Esophagus squamous epithelium (tissue), 4 donors: ENCODE results near the gene RNF168.
A peak's percentile ranks its signal among the peaks of the same experiment; 100 is the strongest.

ENCODE experiments used
- POLR2A ChIP-seq, 4 donors: fragments of 450-650 bp; IDR thresholded peaks; one replicate each; pipeline ENCODE4 v1.6.1; 2017; ENCODE audit warnings: antibody characterized with exemption in 4 of 4, mild to moderate bottlenecking in 4 of 4, moderate library complexity in 3 of 4
- TF ChIP-seq, protein P1 (sequence below), 6 experiments: fragments of 450-650 bp in 4 of 6; fragments of 200-600 bp in 2 of 6; sonication (generic) in 2 of 6; IDR thresholded peaks; one replicate each; pipeline ENCODE4 v1.5.1; 2016 to 2019; ENCODE audit warnings: antibody characterized with exemption in 6 of 6, mild to moderate bottlenecking in 4 of 6, moderate library complexity in 4 of 6

DNA sequence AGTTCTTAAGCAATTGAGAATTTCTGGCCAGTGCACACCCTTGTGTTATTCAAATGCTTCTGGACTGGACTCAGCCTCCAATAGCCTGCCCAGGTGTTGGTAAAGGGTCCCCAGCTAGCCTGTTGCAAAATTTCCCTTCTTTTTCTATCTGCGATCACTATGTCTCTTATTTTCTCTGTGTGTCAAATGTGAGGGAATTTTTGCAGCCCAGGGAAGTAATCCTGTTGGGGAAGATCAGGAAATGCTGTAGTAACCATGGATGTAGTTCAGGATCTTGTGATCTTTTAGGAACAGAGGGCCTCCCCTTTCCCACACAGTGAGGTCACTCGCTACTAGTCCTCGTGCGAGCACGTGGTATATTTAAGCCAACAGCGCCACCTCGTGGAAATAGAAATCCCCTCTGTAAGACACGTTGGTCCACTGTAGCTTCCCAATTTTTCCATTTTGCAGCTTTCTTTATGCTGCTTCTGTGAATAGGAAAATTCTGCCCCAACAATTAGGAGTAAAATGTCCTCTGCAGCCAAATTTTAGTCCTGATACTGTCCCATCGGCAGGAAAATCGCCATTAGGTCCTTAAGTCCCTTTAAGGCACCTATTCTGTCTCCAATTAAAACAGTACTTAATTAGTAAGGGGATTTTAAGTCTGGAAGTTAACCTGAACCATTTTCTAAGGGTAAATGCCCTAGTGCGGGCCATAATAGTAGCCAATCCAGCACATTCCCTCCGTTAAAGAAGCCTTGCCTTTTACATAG lies 15.6 kb upstream of the RNF168 start:
- TF ChIP-seq, protein P1, sequence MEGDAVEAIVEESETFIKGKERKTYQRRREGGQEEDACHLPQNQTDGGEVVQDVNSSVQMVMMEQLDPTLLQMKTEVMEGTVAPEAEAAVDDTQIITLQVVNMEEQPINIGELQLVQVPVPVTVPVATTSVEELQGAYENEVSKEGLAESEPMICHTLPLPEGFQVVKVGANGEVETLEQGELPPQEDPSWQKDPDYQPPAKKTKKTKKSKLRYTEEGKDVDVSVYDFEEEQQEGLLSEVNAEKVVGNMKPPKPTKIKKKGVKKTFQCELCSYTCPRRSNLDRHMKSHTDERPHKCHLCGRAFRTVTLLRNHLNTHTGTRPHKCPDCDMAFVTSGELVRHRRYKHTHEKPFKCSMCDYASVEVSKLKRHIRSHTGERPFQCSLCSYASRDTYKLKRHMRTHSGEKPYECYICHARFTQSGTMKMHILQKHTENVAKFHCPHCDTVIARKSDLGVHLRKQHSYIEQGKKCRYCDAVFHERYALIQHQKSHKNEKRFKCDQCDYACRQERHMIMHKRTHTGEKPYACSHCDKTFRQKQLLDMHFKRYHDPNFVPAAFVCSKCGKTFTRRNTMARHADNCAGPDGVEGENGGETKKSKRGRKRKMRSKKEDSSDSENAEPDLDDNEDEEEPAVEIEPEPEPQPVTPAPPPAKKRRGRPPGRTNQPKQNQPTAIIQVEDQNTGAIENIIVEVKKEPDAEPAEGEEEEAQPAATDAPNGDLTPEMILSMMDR (IDR thresholded peaks at IDR 0.05) = peak in 5 of 6 experiments; percentile 52 to 86 (median 71)
- TF ChIP-seq POLR2A (IDR thresholded peaks at IDR 0.05) = no peak
